ENCODE measurements around the gene ATE1.

GRCh38 chr10:121831237-121831636 lies 96.6 kb downstream of the ATE1 start:
- TF ChIP-seq, protein P1, sequence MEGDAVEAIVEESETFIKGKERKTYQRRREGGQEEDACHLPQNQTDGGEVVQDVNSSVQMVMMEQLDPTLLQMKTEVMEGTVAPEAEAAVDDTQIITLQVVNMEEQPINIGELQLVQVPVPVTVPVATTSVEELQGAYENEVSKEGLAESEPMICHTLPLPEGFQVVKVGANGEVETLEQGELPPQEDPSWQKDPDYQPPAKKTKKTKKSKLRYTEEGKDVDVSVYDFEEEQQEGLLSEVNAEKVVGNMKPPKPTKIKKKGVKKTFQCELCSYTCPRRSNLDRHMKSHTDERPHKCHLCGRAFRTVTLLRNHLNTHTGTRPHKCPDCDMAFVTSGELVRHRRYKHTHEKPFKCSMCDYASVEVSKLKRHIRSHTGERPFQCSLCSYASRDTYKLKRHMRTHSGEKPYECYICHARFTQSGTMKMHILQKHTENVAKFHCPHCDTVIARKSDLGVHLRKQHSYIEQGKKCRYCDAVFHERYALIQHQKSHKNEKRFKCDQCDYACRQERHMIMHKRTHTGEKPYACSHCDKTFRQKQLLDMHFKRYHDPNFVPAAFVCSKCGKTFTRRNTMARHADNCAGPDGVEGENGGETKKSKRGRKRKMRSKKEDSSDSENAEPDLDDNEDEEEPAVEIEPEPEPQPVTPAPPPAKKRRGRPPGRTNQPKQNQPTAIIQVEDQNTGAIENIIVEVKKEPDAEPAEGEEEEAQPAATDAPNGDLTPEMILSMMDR (IDR thresholded peaks at IDR 0.05; ENCODE audit: extremely low read depth in 1 of 2, insufficient read depth in 1 of 2, low read depth in 1 of 2, low read length in 2 of 2), result no peak
- TF ChIP-seq POLR2A (IDR thresholded peaks at IDR 0.05; ENCODE audit: low read depth, low read length) (no peak), EZH2 (IDR thresholded peaks at IDR 0.05; ENCODE audit: borderline replicate concordance, low read depth, low read length, severe bottlenecking) (no peak), MAX (IDR thresholded peaks at IDR 0.05; ENCODE audit: insufficient read depth, insufficient read length) (no peak), POLR2AphosphoS5 (IDR thresholded peaks at IDR 0.05; ENCODE audit: insufficient read depth, low read depth, low read length) (no peak)
